Activated T-cell treated with anti-CD3 and anti-CD28 coated beads for 1 hour (primary cell): ENCODE data around the gene RBMS3.

Experiments used
- DNase-seq: peaks from one replicate; pipeline ENCODE4 v3.0.0-alpha.2; 2020; ENCODE audit warnings: low read depth

Gene RBMS3

DNA sequence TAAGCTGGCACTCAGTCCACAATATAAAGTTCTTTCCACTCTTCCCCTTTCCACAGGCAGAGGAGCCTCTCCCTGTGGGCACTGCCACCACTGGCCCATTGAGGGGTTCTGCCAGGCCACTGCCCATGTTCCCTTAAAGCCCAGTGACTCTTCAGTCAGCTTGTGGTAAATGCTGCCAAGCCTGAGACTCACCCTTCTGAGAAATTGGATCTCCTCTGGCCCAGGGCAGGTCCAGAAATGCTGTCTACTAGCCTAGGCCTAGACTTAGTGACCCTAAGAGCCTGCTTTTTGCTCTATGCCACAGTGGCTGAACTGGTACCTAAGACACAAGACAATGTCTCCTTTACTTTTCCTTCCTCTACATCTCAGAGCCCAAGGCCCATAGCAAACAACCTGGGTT, 295.8 kb downstream of the RBMS3 start:
- DNase-seq = no peak

DNA sequence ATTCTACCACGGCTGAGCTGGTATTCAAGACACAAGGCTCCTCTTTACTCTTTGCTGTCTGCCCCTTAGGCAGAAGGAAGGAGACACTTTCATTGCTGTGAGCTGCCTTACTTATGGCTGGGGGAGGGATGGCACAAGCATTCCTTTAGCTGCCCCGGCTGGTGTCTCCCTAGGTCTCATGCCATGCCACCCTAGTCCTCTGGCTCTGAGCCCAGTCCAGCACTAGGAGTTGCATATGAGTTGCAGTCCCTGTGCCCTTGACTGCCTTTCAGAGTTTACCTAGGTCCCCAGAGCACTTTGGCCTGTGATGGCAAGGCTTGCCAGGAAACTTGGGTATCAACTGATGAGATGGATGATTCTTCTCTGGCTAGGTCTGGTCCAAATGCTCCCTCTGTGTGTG, 296.4 kb downstream of the RBMS3 start:
- no peak for DNase-seq

DNA sequence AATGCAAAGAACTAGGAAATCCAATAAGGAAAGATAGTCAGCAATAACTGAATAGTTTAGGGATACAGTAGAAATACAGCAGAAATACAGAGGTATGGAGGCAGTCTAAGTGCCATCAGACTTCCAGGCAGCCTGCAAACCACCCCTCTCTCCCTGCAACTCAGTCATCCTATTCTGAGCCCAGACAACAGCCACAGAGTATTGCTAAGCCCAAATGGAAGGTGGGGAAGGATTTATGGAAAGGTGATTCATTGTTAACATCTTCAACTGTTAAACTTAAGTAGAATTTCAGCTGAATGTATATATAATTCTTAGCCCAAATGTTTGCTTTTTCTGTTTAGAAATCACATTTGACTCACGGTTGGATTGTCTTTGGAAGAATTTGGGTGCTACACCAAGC, 300.4 kb downstream of the RBMS3 start:
- no peak for DNase-seq

DNA sequence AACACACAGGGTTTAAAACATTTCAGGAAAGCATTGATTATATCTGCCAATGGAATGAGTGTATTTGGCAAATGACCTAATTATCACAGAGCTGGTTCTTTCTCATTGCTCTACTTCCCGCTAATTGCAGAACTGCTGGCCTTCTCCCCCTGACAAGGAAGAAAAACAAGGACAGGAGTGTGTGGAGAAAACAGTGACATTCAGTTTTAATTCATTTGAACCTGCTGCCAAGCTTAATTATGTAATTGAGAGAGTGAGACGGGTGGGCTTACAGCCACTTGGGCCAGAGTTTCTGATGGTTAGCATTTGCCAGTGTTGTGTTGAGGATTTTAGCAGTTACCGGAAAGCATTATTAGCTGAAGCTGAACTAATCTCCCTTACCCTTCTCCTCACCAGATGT, 301.4 kb downstream of the RBMS3 start:
- DNase-seq = no peak

DNA sequence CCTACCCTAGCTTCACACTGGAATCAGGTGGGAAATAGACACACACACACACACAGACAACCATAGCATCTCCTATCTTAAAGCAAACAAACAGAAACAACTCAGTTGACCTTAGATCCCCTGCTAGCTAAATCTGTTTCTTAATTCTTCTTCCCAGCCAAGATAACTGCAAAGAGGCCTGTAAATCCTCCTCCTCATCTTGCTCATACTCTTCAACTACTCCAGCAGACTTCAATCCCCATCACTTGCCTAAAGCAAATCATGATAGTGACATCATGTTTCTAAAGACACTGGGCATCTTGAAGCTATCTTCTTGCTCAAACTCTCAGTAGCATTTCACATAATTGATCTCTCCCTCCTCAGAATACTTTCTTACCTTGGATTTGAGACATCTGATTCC, 303.0 kb downstream of the RBMS3 start:
- DNase-seq = no peak

DNA sequence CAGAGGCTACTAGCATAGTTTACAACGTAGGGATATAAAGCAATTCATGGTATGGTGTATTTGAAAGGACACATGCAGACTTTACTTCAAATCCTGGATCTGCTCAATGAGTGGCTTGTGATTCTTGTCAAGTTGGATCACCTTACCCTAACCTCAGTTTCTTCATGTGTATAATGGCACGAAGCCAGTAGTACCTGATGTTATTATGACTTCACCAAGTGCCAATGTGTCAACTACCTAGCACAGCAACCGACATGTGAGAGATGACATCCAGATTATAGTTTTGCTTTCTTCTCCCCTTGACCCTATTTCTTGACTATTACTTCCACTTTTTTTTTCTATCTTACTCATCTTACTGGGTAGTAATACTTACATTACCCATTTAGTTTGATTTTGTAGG, 304.5 kb downstream of the RBMS3 start:
- no peak for DNase-seq

DNA sequence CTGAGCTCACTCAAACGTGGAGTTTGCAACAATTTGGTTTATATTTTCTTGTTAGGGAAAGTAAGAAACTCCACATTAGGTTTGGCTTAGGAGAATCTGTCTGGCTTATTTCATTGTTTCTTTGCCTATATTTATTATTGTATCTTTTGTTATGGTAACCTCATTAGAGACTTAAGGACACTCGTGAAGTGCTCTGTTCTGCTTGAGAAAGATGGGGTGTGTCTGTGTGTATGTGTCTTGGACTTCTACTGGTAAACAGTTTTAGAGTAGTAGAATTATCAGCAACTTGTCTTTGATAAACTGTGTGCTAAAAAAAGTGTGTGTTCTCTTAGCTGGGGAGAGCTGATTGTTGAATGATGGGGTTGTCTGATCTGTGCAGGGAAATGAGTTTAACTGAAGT, 306.5 kb downstream of the RBMS3 start:
- no peak for DNase-seq

DNA sequence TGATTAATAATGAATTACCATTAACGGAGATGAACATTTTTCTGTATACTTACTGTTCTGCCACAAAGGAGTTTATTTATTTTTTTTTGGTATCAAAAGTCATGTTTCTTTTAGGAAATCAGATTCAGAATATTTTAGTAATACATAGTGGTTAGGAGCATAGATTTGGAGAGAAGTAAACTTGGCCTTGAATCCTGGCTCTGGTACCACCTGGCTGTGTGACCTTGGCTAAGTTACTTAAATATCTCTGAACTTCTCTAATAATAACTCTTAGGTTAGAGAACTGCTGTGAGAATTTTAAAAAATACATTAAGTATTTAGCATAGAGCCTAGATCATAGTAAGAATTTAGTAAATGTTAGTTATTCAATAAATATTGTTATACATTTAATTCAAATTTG, 309.1 kb downstream of the RBMS3 start:
- DNase-seq = no peak

DNA sequence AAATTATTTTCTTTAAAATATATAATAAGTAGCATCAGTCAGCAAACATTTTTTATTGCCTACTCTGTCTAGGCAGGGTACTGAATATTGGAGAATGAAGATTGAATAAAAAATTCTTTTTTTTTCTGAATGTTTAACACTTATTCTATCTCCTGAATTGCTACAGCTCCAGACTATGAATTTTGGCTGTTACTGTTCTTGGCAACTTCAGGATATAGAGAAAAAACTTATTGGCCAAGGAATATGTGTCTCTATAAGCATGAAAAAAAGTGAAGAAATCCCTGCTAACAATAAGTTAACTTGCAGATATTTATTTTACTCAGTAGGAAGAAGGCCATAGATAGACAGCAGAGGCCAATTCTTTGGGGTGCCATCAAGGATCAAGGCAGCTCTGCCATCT, 309.6 kb downstream of the RBMS3 start:
- DNase-seq = no peak

DNA sequence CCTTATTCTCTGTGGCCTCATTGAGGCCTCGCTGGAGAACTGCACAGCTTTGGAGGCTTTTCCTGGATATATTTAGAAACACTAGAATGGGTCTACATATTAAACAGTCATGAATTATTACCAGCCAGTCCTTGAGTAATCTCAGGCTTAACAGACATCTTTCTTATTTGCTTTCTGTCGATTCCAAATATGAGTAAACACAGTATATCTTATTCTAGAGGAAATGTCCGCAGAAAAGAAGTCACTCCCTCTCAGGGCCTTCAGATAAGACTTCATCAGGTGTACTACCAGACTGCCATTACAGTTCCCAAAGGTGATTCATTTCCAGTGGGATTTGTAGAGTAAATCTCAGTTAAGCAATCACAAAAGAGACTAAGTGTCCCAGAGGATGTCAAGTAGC, 310.7 kb downstream of the RBMS3 start:
- no peak for DNase-seq

DNA sequence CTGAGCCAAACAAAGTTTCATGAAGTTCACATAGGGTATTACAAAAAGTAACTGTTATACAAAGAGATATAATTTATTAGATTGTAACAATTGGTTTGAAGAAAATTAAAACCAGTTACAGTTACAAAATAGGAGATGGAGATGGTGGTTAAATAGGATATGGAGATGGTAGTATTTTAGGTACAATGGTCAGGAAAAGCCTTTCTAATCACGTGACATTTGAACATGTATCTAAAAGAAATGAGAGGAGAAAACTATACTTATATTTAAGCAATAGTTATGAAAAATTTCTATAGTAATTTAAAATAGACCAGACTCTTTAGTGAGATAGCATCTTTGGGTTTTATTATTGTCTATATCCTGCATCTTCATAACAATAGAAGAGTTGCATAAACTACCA, 312.9 kb downstream of the RBMS3 start:
- no peak for DNase-seq

DNA sequence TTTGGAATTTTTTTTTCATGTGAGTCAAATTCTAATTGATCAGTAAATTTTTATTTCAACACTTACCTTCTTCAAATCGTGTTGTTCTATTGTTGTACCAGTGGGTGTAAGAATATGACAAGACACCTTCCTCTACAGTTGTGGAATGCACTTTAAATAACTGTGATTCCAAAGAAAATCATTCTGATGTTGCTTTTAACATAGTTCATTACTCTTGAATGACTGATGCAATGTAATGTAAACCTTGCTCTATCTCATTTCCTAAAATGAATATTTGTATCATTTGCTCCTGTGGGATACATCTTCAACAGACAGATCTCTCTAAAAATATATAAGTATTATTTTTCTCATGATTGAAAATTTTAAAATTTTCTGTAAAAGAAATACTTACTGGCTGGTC, 313.4 kb downstream of the RBMS3 start:
- no peak for DNase-seq

DNA sequence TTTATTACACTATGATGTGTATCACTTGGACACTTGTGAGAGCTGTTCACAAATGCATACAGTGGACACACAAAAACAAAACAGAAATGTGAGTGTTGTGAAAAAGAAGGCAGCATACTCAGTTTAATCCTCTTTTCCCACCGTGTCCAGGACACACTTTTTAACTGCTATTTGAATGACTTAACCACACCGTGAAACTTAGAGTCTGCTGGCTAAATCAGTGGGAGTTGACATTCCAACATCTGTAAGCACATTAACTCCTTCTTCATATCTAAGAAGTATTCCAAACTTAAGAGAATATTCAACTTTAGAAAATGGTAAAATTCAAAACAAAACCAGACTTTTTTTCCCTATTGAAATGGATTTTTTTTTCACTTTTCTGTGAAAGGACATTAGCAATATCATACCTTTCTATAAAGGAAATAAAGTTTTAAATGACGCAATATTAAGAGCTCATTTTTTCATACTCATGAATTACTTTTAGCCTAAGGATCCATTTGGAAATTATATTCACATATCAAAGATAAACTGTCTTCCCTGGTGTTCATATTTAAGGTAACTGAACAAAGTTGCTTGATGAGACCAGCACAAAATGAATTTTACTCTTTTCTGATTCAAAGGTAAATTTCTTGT, 316.6 kb downstream of the RBMS3 start:
- DNase-seq = no peak

DNA sequence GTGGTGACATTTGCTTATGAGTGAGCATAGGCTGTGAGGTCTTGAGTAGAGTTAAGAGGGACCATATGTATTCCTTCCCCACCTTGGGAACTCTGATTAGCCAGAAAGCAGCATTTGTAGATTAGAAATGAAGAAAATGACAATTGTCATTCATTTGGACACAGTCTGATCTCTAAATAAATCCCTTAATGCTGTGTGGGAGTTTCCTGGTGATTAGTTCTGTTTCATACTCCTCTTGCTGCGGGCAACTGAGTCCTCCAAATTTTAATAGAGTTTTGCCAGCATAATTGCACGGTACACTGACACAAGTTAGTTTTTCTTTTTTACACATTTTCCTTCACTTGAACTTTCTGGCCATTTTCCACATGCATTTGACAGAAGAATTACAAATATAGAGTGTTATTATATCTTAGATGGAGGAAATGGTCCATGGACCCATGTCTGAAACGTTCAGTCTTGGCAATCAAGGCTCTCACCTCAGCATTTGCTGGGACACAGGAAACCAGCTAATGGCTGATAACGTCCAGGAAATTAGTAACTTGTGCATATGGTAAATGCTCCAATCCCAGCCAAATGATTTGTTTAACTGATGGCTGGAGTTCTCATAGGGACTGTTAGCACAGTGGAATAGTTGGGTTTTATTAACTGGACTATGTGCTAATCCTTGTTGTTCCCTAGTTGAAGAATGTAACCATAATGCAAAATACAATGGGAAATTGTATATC, 321.2 kb downstream of the RBMS3 start:
- DNase-seq = no peak

DNA sequence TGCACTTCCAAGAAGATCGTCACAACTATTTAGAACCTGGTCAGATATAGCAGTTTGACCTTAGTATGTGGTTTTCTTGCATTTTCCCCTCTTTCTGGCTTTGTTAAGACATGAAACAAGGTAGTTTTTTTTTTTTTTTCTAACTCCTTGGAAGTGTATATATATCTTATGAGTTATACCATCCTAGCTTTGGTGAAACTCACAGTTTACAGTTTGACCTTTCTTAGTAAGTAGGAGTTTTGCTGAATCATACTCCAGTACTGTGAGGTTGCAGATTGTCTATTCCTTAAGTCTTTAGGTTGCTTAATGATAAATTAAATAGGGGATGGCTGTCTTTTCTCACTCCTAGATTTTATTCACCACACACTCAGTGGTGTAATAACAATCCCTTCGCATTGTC, 325.0 kb downstream of the RBMS3 start:
- DNase-seq = no peak

DNA sequence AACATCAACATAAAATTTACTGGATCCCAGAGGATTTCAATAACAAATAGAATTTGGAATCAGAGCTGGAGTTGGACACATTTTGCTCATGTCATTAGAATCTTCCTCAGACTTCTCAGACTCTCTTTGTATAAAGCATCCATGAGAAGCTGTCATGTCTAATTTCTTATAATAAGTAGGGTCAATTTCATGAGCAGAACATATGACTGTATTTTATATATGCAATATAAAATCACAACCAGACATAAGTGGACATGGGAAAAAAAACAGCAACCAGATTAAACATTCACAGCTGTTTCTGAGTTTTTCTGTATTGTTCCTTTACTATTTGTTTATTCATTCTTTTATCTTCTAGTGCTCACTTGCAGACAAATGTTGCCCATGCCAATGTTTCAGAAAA, 325.5 kb downstream of the RBMS3 start:
- no peak for DNase-seq

DNA sequence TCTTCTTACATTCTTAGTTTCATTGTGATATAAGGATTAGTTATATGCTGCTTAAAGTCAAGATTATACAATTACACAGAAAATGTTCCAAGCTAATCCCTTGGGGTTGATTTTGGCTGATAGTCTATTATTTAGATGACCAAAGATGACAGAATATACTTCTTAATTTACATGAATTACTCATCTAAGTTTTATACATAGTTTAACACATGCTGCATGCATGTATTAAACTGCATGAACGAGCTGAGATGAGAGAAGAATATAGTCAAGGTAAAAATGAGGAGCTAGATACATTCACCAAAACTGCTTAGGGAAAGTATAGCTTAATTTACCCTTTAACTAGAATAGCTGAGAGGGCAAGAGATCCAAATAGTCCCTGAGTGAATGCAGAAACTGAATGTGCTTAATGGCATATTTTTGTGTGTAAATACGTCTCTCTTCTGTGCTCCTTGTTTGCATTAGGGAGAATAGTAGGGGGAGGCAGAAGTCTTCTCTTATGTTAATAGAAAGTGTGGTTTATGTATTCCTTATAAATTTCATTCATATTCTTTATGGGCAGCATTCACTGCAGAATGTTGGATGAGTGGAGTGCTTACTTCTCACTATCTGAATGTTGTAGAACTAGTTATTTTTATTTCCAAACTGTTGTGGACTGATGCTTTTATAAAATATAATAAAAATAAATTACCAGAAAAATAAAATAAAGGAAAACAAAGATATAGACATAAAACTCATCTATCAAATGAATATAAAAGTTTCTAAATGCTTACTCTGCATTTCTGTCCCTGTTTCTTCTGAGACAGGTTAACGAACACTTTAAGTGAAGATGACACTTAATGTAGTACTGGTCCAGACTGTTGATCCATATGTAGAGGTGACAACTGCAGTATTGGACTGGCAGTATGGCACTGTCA, 327.8 kb downstream of the RBMS3 start:
- no peak for DNase-seq

DNA sequence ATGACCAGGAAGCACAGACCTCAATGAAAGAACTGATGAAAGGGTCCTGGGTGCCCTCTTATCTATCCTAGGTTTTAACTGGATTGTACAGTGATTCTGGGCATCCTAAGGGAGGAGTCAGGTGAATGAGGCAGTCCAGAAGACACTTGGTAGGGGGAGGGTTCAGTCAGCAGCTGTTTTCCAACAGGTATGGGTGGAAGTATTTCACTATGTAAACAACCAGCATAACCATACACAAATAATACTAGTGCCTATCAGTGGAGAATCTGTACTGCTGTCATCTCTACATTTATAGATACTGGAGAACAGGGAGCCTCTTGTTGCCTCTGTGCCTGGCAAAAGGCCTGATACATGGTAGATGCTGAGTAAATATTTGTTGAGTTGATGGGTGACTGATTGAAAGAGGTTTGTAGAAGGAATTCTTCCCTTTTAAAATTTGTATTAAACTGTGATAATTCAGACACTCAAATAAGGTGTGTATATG, 328.5 kb downstream of the RBMS3 start:
- no peak for DNase-seq

DNA sequence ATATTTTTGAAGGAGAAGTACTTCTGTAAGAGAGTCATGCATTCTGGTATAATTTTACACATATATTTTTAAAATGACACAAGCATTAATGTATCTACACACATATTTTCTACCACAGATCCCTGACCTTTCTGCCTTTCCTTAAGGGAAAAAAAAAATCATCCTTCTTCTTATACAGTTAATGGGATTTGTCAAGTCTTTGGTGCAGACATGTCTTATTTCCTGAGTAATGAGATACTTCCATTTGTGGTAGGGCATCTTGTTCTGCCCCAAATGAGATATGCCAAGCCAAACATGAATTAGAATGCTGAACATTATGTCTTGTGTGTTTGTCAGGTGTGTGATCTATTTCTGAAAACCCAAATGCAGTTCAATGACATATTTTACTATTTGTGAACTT, 329.9 kb downstream of the RBMS3 start:
- no peak for DNase-seq

DNA sequence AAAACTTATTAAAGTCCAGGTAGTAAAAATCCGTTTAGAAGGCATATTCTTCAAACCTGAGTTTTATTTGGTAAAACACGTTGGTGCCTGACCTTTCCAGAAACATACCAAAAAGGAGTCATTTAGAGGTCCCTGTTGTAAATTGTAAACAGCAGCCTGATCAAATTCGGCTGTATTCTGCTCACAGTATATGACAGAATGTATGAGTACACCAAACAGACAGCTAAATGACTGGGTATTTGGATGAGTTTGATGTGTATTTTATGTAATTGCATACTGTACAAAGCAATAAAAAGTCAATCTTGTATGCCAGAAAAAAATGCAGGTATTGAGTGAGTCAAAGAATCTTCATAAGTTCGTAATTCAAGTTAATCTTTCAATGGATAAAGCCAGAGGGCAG, 330.4 kb downstream of the RBMS3 start:
- no peak for DNase-seq

DNA sequence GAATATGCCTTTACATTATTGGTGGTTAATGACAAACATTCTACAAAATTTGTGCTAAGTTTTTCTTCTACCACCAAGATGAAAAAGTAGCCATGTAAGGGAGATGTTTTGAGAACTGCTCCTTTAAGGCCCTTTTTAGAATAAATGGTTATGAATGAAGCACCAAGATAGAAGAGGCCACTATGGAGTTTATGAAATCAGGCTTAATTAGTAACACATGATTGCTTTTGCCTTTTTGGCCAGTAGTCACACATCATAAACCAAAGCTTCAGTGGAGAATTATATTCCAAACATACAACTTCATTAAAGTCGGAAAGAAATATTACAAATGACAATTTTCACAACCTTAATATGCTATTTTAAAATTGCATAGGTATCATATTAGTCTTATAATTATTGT, 331.7 kb downstream of the RBMS3 start:
- no peak for DNase-seq

DNA sequence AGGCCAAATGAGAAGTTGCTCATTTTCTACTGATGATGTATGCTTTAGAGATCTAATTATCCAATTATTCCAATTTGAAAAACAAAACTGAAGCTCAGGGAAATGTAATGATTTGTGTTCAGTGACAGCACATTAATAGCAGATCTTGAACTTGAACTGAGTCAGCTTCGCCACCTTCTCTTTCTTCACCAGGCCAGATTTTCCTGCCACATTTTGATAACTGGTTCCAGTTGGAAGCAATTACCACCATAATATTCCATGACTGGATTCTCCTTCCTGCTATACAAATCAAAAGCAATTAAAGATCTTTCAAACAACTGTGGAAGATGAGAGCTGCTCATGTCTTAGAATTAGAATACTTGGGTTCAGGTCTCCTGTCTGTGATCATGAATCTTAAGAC, 334.1 kb downstream of the RBMS3 start:
- DNase-seq = no peak
